ENCODE measurements around the gene KLF12. TPM values are rescaled to one million over a fixed set of nuclear protein-coding genes. Genes with fewer than 3 reads are reported as not detected.

Gene KLF12
- total RNA-seq, 1 experiment from 2014 or later, result 9.7 TPM

DNA sequence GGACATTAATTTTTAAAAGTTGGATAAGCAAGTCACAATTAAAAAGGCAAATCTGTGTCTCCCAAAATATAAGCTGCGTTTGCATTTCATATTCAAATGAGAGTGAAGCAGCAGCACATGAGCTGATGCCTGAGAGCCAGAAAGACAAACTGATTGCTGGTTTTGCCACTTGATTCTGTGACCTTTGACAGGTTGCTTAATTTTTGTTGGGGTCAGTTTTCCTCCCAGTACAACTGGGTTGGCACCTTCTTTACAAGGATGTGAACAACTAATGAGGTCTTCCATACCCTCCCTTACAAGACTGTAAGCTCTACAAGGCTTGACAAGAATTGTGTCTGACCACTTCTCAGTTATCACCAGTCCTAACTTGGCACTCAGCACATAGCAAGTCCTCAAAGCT, 8.1 kb upstream of the KLF12 start:
- Mint-ChIP-seq H3K9me3 (no peaks in the 10 kb centered on the region), H3K27me3 (ENCODE audit: low read depth) (peaks cover 1% of the 10 kb centered on the region; the same call in 1 of the 2 replicates), H3K4me3 (no peak overlapping the region), H3K27ac (no peak overlapping the region), H3K4me1 (peaks cover 4 to 5% of the 10 kb centered on the region in 2 experiments), H3K36me3 (ENCODE audit: insufficient read depth in 1 of 3, low read depth in 3 of 3) (no peaks in the 10 kb centered on the region)
- Histone ChIP-seq H4K20me1 (ENCODE audit: control insufficient read depth, insufficient read depth, insufficient read length) (no peaks in the 10 kb centered on the region), H3K9me3 (ENCODE audit: control insufficient read depth, low read depth, low read length) (no peaks in the 10 kb centered on the region), H3K4ac (ENCODE audit: low read depth, low read length) (no peak overlapping the region), H3K27ac (ENCODE audit: insufficient read length, low read depth, low read length) (no peak overlapping the region), H4K5ac (ENCODE audit: insufficient read length, low read depth, low read length) (no peak overlapping the region), H3K4me1 (ENCODE audit: insufficient read depth, low read length) (no peaks in the 10 kb centered on the region), H4K91ac (ENCODE audit: insufficient read length, low read depth, low read length) (no peak overlapping the region), H3K14ac (ENCODE audit: insufficient read depth, low read length) (no peak overlapping the region), H3K23ac (ENCODE audit: insufficient read length, low read depth, low read length) (no peak overlapping the region), H2BK12ac (ENCODE audit: insufficient read length, low read depth, low read length) (no peak overlapping the region), H2BK15ac (ENCODE audit: low read depth, low read length) (no peak overlapping the region), H3K79me1 (ENCODE audit: insufficient read depth, low read depth, low read length, poor library complexity, severe bottlenecking) (no peaks in the 10 kb centered on the region), H3K79me2 (ENCODE audit: insufficient read depth, low read length) (no peaks in the 10 kb centered on the region), H3K56ac (ENCODE audit: insufficient read length, low read depth, low read length) (no peak overlapping the region), H3K27me3 (ENCODE audit: insufficient read depth, low read length) (no peaks in the 10 kb centered on the region), H2BK120ac (ENCODE audit: low read depth, low read length, poor library complexity, severe bottlenecking) (no peak overlapping the region), H2AK5ac (ENCODE audit: insufficient read length, low read length) (no peak overlapping the region), H3K9ac (ENCODE audit: extremely low read depth, insufficient read length, low read length) (no peak overlapping the region), H4K8ac (replicated peaks; ENCODE audit: insufficient read length, low read depth, low read length) (no peak overlapping the region), H3T11ph (ENCODE audit: low read length) (no peak overlapping the region), H2BK20ac (ENCODE audit: low read depth, low read length, poor library complexity, severe bottlenecking) (no peak overlapping the region), H3K18ac (ENCODE audit: insufficient read length, low read depth, low read length) (no peak overlapping the region), H2BK5ac (ENCODE audit: insufficient read length, low read length) (no peak overlapping the region), H3K4me2 (ENCODE audit: insufficient read depth, insufficient read length, low read length) (no peak overlapping the region), H3K23me2 (ENCODE audit: insufficient read length, low read depth, low read length, poor library complexity, severe bottlenecking) (no peaks in the 10 kb centered on the region), H2AFZ (ENCODE audit: low read length) (no peak overlapping the region)
- no peak for DNase-seq
- TF ChIP-seq, protein P1, sequence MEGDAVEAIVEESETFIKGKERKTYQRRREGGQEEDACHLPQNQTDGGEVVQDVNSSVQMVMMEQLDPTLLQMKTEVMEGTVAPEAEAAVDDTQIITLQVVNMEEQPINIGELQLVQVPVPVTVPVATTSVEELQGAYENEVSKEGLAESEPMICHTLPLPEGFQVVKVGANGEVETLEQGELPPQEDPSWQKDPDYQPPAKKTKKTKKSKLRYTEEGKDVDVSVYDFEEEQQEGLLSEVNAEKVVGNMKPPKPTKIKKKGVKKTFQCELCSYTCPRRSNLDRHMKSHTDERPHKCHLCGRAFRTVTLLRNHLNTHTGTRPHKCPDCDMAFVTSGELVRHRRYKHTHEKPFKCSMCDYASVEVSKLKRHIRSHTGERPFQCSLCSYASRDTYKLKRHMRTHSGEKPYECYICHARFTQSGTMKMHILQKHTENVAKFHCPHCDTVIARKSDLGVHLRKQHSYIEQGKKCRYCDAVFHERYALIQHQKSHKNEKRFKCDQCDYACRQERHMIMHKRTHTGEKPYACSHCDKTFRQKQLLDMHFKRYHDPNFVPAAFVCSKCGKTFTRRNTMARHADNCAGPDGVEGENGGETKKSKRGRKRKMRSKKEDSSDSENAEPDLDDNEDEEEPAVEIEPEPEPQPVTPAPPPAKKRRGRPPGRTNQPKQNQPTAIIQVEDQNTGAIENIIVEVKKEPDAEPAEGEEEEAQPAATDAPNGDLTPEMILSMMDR (conservative IDR thresholded peaks at IDR 0.05), result no peak
- no CpG with 5 or more reads among the region's 1 CpG for WGBS (ENCODE audit: extremely low coverage, insufficient read length, low lambda C conversion rate)

Data from H9 (cell line).